ENCODE results near the gene TCP11L2. TPM values are rescaled to one million over a fixed set of nuclear protein-coding genes. Genes with fewer than 3 reads are reported as not detected.

The TCP11L2 gene
- total and polyA plus RNA-seq, 2 of the 8 experiments (the other 6 are each of a cell fraction or from before 2014, with no cell fraction given): 2.1 to 7.1 TPM

DNA sequence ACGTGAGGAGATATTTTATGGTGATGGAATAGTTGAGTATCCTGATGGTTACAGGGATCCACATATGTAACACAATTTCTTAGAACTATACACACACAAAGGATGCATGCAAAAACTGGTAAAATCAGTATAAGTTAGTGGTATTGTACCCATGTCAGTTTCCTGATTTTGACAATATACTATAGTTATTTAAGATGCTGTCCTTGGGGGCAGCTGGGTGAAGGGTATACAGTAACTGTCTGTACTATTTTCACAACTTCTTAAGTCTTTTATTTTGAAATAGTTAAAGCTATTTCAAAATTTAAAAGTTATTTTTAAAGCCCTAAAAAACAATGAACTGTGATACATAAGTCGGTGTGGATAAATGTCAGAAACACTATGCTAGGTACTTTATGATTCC is 30.5 kb downstream of the TCP11L2 start:
- POLR2A ChIA-PET (ENCODE audit: partially characterized antibody): no interaction called here
- no peak overlapping the region for H3K14ac ChIP-seq (ENCODE audit: insufficient read length)
- 88% methylated on average over 2 of the region's 2 CpGs; no CpG with 5 or more reads in 1 of the 2 experiments for WGBS, 2 experiments (ENCODE audit: extremely low coverage in 1 of 2, insufficient coverage in 1 of 2, insufficient read length in 1 of 2, insufficient replicate concordance in 2 of 2, low coverage in 1 of 2, low lambda C conversion rate in 2 of 2, missing lambda C conversion rate in 1 of 2)

More for the DNA sequence above, 30.5 kb downstream of the TCP11L2 start:
- no peak overlapping the region for H2BK20ac ChIP-seq (ENCODE audit: low read length)
- no peak overlapping the region for H4K8ac ChIP-seq (ENCODE audit: extremely low read depth, insufficient read depth, low read length)
- H2BK120ac ChIP-seq (replicated peaks; ENCODE audit: low read depth, low read length): no peak overlapping the region
- peaks cover 0 to 5% of the 10 kb centered on the region in 2 experiments; a peak in 3 of 4 replicates for H3K9me3 ChIP-seq (ENCODE audit: insufficient read depth in 2 of 2, low read depth in 1 of 2, low read length in 1 of 2)
- no peak overlapping the region for H3K23ac ChIP-seq (ENCODE audit: insufficient read length)
- no peak overlapping the region for H3K4me3 ChIP-seq (ENCODE audit: extremely low read depth in 1 of 4, insufficient read depth in 2 of 4, low read depth in 3 of 4, low read length in 4 of 4)
- H3K27me3 ChIP-seq (replicated peaks in 1 of 4; ENCODE audit: control insufficient read depth in 3 of 4, extremely low read depth in 1 of 4, insufficient read depth in 3 of 4, low read length in 3 of 4): no peaks in the 10 kb centered on the region
- H3K56ac ChIP-seq (replicated peaks; ENCODE audit: insufficient read length, low read depth, low read length): no peak overlapping the region
- H4K91ac ChIP-seq (replicated peaks; ENCODE audit: insufficient read length, low read length): no peak overlapping the region
- H3K36me3 ChIP-seq (ENCODE audit: control insufficient read depth in 2 of 4, insufficient read depth in 4 of 4, low read length in 3 of 4): no peaks in the 10 kb centered on the region; a peak in 1 of 8 replicates
- H3K79me1 ChIP-seq (ENCODE audit: low read depth, low read length): no peaks in the 10 kb centered on the region
- H3K23me2 ChIP-seq (ENCODE audit: low read depth, low read length): no peaks in the 10 kb centered on the region
- no peak overlapping the region for H2AFZ ChIP-seq (ENCODE audit: low read length)
- no peak overlapping the region for H3K9ac ChIP-seq (replicated peaks in 1 of 4; ENCODE audit: extremely low read depth in 1 of 4, low read depth in 3 of 4, low read length in 3 of 4)
- H3K79me2 ChIP-seq (ENCODE audit: control insufficient read depth in 1 of 2, insufficient read depth in 2 of 2, low read length in 2 of 2): no peaks in the 10 kb centered on the region
- peaks cover 2 to 6% (median 4%) of the 10 kb centered on the region in 4 experiments; a peak in 4 of 7 replicates for H3K4me1 ChIP-seq (replicated peaks in 1 of 4; ENCODE audit: control insufficient read depth in 3 of 4, insufficient read depth in 4 of 4, low read length in 3 of 4)
- no peak overlapping the region for H2BK5ac ChIP-seq (ENCODE audit: low read depth, low read length)
- no peak overlapping the region for H3K4me2 ChIP-seq (ENCODE audit: insufficient read depth in 1 of 2, low read depth in 2 of 2, low read length in 2 of 2)
- no peak overlapping the region for H3K18ac ChIP-seq (ENCODE audit: extremely low read depth, low read length)
- H2BK12ac ChIP-seq (ENCODE audit: low read depth, low read length): no peak overlapping the region
- no peak overlapping the region for H3K4ac ChIP-seq (replicated peaks; ENCODE audit: insufficient read length, low read depth, low read length)
- no peak for DNase-seq (ENCODE audit: low read depth in 1 of 2, low spot score in 2 of 2)
- TF ChIP-seq, protein P1, sequence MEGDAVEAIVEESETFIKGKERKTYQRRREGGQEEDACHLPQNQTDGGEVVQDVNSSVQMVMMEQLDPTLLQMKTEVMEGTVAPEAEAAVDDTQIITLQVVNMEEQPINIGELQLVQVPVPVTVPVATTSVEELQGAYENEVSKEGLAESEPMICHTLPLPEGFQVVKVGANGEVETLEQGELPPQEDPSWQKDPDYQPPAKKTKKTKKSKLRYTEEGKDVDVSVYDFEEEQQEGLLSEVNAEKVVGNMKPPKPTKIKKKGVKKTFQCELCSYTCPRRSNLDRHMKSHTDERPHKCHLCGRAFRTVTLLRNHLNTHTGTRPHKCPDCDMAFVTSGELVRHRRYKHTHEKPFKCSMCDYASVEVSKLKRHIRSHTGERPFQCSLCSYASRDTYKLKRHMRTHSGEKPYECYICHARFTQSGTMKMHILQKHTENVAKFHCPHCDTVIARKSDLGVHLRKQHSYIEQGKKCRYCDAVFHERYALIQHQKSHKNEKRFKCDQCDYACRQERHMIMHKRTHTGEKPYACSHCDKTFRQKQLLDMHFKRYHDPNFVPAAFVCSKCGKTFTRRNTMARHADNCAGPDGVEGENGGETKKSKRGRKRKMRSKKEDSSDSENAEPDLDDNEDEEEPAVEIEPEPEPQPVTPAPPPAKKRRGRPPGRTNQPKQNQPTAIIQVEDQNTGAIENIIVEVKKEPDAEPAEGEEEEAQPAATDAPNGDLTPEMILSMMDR (IDR thresholded peaks at IDR 0.05; ENCODE audit: control extremely low read depth in 1 of 3, insufficient read depth in 1 of 3, low read depth in 1 of 3, low read length in 3 of 3): no peak
- no peak for TF ChIP-seq RNF2 (IDR thresholded peaks at IDR 0.05; ENCODE audit: borderline replicate concordance, low read depth, low read length, missing control alignments, poor library complexity, severe bottlenecking)
- TF ChIP-seq SIN3A (conservative IDR thresholded peaks at IDR 0.05 in 1 of 2, IDR thresholded peaks at IDR 0.05 in 1 of 2; ENCODE audit: low read depth in 1 of 2, low read length in 2 of 2): no peak
- no peak for TF ChIP-seq SP1 (IDR thresholded peaks at IDR 0.05; ENCODE audit: low read depth, low read length)
- no peak overlapping the region for H2AK5ac ChIP-seq (ENCODE audit: low read depth, low read length)
- H3K27ac ChIP-seq (ENCODE audit: low read depth, low read length): no peak overlapping the region
- no peaks in the 10 kb centered on the region for H4K20me1 ChIP-seq (replicated peaks in 1 of 2; ENCODE audit: control insufficient read depth in 1 of 2, insufficient read depth in 2 of 2, low read length in 2 of 2)
- no peak for FAIRE-seq
- no peak overlapping the region for H4K5ac ChIP-seq (ENCODE audit: insufficient read length, low read depth, low read length)
- no peak overlapping the region for H2BK15ac ChIP-seq (ENCODE audit: low read length)
- CTCF ChIA-PET (ENCODE audit: partially characterized antibody): interaction anchor here (0.9 to 2.1 kb wide), 3 partner anchors 9 to 106 kb away, joined by 3 to 7 read pairs (median 4); no protein-coding TSS in a partner anchor
